Mucosa of rectum (tissue), 2 donors: Measurements from ENCODE around the gene SCGB1C1.

Source experiments
- H3K27ac ChIP-seq, 2 donors: one replicate each; pipeline ENCODE4 v1.7.0; 2013; ENCODE audit warnings: inconsistent platforms in 2 of 2, low read depth in 2 of 2, low read length in 2 of 2
- H3K27me3 ChIP-seq, 2 donors: one replicate each; pipeline ENCODE4 v1.7.0; 2013; ENCODE audit warnings: low read length in 2 of 2; ENCODE audit not compliant: control insufficient read depth in 2 of 2, insufficient read depth in 2 of 2
- H3K36me3 ChIP-seq, 2 donors: one replicate each; pipeline ENCODE4 v1.7.0; 2013; ENCODE audit warnings: low read length in 2 of 2; ENCODE audit not compliant: control insufficient read depth in 2 of 2, insufficient read depth in 2 of 2
- H3K4me1 ChIP-seq, 2 donors: one replicate each; pipeline ENCODE4 v1.7.0; 2013; ENCODE audit warnings: low read length in 2 of 2, mild to moderate bottlenecking in 1 of 2; ENCODE audit not compliant: control insufficient read depth in 2 of 2, insufficient read depth in 2 of 2
- H3K4me3 ChIP-seq, 2 donors: one replicate each; pipeline ENCODE4 v1.7.0; 2013; ENCODE audit warnings: low read length in 2 of 2
- H3K9ac ChIP-seq, 2 donors: one replicate each; pipeline ENCODE4 v1.7.0; 2013; ENCODE audit warnings: low read length in 2 of 2, low read depth in 1 of 2, mild to moderate bottlenecking in 1 of 2
- H3K9me3 ChIP-seq, 2 donors: one replicate each; pipeline ENCODE4 v1.7.0; 2013; ENCODE audit warnings: low read length in 2 of 2; ENCODE audit not compliant: control insufficient read depth in 2 of 2
- donor health status: healthy.
- donor health status: Normal muscosa, but diverticular disease.

The SCGB1C1 gene

DNA sequence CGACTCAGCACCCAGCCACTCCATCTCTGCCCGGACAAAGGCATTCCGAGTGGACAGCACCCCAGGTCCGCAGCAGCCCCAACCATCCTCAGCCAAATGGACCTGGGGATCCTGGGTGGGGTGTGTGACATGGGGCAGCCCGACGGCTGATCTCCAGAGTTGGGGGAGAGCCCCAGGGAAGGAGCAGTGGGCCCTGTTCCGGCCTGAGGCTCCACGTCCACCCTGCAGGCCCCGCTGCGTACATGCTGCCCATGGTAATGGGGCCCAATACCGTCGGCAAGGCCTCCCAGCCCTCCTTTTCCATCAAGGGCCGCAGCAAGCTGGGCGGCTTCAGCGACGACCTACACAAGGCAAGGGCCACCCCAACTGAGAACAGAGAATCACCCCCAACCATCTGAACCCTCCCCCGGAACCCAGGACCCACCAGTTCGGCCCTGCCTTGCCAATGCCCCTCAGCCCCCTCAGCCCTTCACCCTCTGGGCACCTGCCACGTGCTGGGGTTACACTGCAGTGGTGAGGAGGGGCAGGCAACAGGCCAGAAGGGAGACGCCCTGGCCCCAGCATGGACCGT is 5.4 kb downstream of the SCGB1C1 start:
- no peak overlapping the region for H3K9ac ChIP-seq
- no peaks in the 10 kb centered on the region for H3K4me1 ChIP-seq
- peaks cover 3 to 17% of the 10 kb centered on the region in 2 donors for H3K36me3 ChIP-seq
- no peaks in the 10 kb centered on the region for H3K9me3 ChIP-seq
- H3K4me3 ChIP-seq, result no peak overlapping the region
- H3K27me3 ChIP-seq, result no peaks in the 10 kb centered on the region
- H3K27ac ChIP-seq, result no peak overlapping the region

DNA sequence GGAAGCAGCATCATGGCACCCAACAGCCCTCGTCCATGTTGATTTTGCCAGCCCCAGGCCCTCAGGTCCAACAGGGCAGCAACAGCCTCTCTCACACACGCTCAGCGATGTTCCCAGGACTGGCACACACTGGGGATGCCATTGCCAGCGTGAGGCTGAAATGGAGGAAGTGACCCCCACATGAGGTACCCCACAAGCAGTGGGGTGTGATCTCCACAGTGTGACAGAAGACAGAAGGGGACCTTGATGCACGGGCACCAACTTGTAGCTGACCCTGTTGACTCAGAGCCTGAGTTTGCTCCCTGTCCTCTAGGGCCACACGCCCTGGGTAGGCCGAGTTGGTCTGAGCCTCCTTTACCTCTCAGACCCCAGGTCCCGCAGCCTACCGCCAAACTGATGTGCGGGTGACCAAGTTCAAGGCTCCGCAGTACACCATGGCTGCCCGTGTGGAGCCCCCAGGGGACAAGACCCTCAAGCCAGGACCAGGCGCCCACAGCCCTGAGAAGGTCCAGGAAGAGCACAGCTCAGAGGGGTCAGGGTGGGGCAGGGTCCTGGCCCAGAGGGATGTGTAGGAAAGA is 6.2 kb downstream of the SCGB1C1 start:
- H3K4me3 ChIP-seq, result no peak overlapping the region
- no peaks in the 10 kb centered on the region for H3K9me3 ChIP-seq
- no peak overlapping the region for H3K27ac ChIP-seq
- H3K36me3 ChIP-seq, result peaks cover 9 to 24% of the 10 kb centered on the region in 2 donors
- no peaks in the 10 kb centered on the region for H3K27me3 ChIP-seq
- H3K9ac ChIP-seq, result no peak overlapping the region
- H3K4me1 ChIP-seq, result peaks cover 0 to 4% of the 10 kb centered on the region in 2 donors

DNA sequence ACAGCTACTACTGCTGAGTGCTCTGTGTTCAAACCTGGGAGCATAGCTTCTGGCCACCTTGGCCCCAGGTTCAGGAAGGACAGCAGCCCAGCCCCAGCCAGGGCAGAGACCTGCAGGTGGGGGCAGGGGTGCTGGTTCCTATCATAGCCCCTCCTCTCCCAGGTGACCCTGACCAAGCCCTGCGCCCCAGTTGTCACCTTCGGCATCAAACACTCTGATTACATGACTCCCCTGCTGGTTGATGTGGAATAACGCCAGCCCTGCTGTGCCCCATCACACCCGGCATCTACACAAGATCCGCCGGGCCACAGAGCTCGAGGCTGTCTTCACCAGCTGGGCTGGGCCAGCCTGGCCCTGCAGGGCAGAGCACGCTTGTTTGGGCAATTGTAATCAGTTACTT is 6.9 kb downstream of the SCGB1C1 start:
- peaks cover 0 to 4% of the 10 kb centered on the region in 2 donors for H3K4me1 ChIP-seq
- H3K27me3 ChIP-seq, result no peaks in the 10 kb centered on the region
- H3K9ac ChIP-seq, result no peak overlapping the region
- no peak overlapping the region for H3K27ac ChIP-seq
- peaks cover 15 to 31% of the 10 kb centered on the region in 2 donors for H3K36me3 ChIP-seq
- H3K9me3 ChIP-seq, result no peaks in the 10 kb centered on the region
- H3K4me3 ChIP-seq, result no peak overlapping the region

DNA sequence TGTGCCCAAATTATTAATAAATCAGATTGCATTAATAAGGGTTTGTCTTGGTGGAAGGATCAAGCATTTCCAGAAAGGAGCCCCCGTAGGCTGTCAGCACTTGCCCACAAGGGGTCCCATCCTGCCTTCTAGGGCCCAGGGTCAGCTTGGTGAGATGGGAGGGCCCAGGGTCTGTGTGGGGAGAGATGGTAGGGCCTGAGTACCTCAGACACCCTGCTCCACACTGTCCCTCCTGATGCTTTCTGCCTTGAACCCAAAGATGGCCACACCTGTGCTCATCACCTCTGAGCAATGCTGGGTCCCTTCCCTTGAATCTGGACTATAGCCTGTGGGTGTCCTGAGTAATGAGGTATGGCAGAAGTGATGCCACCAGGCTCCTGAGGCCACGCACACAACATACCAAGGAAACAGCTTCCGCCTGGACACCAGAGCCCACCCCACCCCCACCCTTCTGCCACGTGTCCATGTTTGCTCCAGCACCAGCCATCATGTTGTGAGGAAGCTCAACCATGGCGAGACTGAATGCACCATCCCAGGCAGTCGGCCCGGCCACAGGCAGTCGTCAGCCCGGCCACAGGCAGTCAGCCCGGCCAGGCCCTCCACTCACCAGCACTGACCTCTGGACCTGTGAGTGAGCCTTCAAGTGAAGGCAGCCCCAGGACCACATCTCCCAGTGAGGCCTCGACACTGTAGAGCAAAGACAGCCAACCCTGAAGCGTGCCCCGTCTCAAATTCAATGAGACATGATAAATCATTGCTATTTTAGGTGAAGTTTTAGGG is 7.5 kb downstream of the SCGB1C1 start:
- H3K36me3 ChIP-seq, result peaks cover 20 to 36% of the 10 kb centered on the region in 2 donors
- H3K9me3 ChIP-seq, result no peaks in the 10 kb centered on the region
- no peak overlapping the region for H3K9ac ChIP-seq
- H3K4me1 ChIP-seq, result peaks cover 2 to 4% of the 10 kb centered on the region in 2 donors
- H3K4me3 ChIP-seq, result no peak overlapping the region
- H3K27me3 ChIP-seq, result no peaks in the 10 kb centered on the region
- H3K27ac ChIP-seq, result no peak overlapping the region

DNA sequence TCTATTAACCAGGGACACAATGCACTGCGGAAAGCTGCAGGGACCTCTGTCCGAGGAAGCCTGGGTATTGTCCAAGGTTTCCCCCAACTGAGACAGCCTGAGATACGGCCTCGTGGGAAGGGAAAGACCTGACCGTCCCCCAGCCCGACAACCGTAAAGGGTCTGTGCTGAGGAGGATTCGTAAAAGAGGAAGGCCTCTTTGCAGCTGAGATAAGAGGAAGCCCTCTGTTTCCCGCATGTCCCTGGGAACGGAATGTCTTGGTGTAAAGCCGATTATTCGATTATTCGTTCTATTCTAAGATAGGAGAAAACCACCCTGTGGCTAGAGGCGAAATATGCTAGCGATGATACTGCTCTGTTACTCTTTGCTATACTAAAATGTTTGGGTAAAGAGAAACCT is 9.1 kb downstream of the SCGB1C1 start:
- Histone ChIP-seq H3K4me3 (no peak overlapping the region), H3K4me1 (peaks cover 14% of the 10 kb centered on the region in 2 donors), H3K9ac (no peak overlapping the region), H3K9me3 (no peaks in the 10 kb centered on the region), H3K27me3 (no peaks in the 10 kb centered on the region), H3K36me3 (peaks cover 23 to 42% of the 10 kb centered on the region in 2 donors), H3K27ac (no peak overlapping the region)

DNA sequence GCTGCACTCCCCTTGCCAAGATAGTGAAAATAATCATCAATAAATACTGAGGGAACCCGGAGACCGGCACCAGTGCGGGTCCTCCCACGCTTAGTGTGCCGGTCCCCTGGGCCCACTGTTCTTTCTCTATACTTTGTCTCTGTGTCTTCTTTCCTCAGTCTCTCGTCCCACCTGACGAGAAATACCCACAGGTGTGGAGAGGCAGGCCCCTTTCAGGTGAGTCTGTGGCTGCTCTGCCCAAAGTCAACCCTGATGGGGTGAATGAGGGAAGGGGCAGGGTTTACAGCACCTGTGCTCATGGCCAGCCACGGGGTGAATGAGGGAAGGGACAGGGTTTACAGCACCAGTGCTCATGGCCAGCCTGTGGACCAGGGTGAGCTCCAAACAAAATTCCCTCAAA is 9.6 kb downstream of the SCGB1C1 start:
- H3K4me3 ChIP-seq, result no peak overlapping the region

DNA sequence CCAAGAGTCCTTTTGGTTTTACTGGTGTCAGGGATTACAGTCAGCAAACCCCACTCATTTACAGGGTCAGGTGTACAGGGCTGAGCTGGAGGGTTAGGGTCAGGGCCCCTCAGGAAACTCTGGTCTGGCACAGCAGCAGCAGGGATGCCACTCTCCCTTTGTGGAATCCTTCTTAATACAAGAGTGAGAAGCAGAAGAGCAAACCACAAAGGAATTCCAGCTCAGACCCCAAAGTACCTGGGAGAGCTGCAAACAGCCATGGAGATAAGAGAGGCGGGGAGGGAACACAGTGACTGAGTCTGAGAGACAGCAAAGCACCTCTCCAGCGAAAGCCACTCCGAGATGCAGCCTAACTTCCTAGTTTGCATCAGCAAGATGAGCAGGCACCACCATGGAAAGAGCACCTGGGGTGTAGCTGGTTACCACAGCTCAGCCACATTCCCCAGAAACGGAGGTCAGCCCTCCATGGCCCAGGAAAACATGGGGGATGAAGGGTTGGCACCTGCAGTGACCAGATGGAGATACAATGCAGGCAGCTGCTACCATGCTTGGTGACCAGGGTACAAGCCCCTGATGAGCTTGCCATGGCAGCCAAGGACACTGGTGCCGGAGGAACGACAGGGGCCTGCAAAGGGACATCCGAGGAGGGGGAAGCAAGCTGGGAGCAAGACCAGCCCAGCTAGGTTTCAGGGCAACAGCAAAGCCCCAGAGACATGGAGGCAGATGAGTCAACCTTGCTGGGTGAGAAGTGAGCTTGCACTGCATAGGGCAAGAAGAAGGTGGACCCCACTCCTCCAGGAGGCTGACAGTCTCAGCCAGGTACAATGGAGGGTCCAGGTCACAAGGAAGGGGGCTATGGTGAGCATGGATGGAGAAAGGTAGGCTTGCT is 10.4 kb downstream of the SCGB1C1 start:
- no peaks in the 10 kb centered on the region for H3K27me3 ChIP-seq
- no peak overlapping the region for H3K9ac ChIP-seq
- peaks cover 23 to 42% of the 10 kb centered on the region in 2 donors for H3K36me3 ChIP-seq
- H3K4me1 ChIP-seq, result peaks cover 14% of the 10 kb centered on the region in 2 donors
- H3K27ac ChIP-seq, result no peak overlapping the region
- H3K4me3 ChIP-seq, result no peak overlapping the region
- H3K9me3 ChIP-seq, result no peaks in the 10 kb centered on the region

More for the DNA sequence above, 9.6 kb downstream of the SCGB1C1 start:
- peaks cover 14% of the 10 kb centered on the region in 2 donors for H3K4me1 ChIP-seq
- H3K27me3 ChIP-seq, result no peaks in the 10 kb centered on the region
- no peak overlapping the region for H3K9ac ChIP-seq
- H3K36me3 ChIP-seq, result peaks cover 23 to 42% of the 10 kb centered on the region in 2 donors
- no peak overlapping the region for H3K27ac ChIP-seq
- no peaks in the 10 kb centered on the region for H3K9me3 ChIP-seq

DNA sequence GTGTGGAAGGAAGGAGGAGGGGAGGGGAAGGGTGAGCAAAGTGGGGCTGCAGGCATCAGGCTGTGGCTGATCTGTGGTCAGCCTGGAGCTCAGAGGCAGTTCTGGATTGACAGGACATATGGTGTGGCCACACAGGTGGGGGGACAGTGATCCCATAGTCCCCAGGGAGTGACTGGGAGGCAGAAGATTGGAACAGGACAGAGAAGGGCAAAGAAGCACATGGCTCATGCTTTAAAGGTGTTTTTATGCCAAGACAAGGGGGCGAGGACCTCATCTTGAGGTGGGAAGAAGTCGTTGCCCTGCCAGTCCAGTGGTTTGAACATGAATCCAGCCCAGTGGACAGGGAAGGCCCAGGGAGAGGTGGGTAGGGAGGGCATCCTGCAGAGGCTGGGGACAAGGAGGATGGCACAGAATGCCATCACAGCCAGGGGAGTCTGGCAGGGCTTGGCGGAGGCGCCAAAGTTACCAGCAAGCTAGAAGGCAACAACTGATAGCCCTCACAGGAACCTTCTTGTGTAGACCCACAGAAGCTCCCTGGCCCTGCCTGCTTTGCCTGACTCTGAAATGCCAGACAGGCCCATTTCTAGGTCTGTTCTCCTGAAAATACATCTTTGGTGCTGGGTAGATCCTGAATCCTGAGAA is 11.2 kb downstream of the SCGB1C1 start:
- H3K4me1 ChIP-seq, result peaks cover 14% of the 10 kb centered on the region in 2 donors
- H3K27ac ChIP-seq, result no peak overlapping the region
- H3K4me3 ChIP-seq, result no peak overlapping the region
- no peak overlapping the region for H3K9ac ChIP-seq
- no peaks in the 10 kb centered on the region for H3K9me3 ChIP-seq
- no peaks in the 10 kb centered on the region for H3K27me3 ChIP-seq
- H3K36me3 ChIP-seq, result peaks cover 23 to 42% of the 10 kb centered on the region in 2 donors

DNA sequence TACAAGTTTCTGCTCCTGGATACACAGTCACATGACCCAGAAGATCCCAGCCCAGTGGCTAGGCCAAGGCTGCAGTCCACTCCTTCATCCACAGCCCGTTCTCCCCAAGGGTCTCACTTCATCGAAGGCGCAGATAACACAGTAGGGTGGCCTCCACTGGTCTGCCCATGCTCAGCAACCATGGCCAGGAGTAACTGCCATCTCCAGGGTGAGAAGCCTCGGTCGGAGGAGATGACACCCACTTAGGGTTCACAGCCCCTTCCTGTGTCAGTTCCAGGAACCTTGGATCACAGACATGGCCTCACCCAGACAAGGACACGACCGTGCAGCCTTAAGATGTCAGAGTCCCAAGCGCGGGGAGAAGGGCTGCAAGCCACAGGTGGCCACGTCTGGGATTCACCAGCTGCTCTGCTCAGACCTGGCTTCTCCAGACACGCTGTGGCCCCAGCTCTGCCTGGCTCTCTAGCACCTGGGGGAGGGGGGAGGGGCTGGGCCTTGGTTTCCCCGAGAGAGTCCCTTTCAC is 11.8 kb downstream of the SCGB1C1 start:
- H3K36me3 ChIP-seq, result peaks cover 23 to 45% of the 10 kb centered on the region in 2 donors
- no peaks in the 10 kb centered on the region for H3K27me3 ChIP-seq
- H3K9me3 ChIP-seq, result no peaks in the 10 kb centered on the region
- peaks cover 20% of the 10 kb centered on the region in 2 donors for H3K4me1 ChIP-seq
- H3K4me3 ChIP-seq, result no peak overlapping the region
- no peak overlapping the region for H3K27ac ChIP-seq
- H3K9ac ChIP-seq, result no peak overlapping the region
